HG03025 (cell line): ENCODE measurements around the gene RAB40C.

ENCODE experiments used
- ATAC-seq: cut with Tn5 transposase; IDR thresholded peaks from one replicate; pipeline ENCODE4 v1.9.1; 2021; ENCODE audit warnings: mild to moderate bottlenecking, moderate library complexity; ENCODE audit not compliant: unreplicated experiment, low FRiP score

RAB40C gene

GRCh38 chr16:558298-559020 is 31.4 kb upstream of the RAB40C start:
- no peak for ATAC-seq

- no peak for ATAC-seq
Observed at GRCh38 chr16:559021-559380, 30.9 kb upstream of the RAB40C start.

GRCh38 chr16:559411-560203 is 30.3 kb upstream of the RAB40C start:
- ATAC-seq = no peak

- no peak for ATAC-seq
Observed at GRCh38 chr16:560204-560700, 29.6 kb upstream of the RAB40C start, which contains the start of gene PRR35. Gene PRR35 (plus strand): TSS chr16:560394. CDS start chr16:563295, 2,901 bp downstream.

GRCh38 chr16:560701-561412 is 29.0 kb upstream of the RAB40C start:
- ATAC-seq = no peak

GRCh38 chr16:561413-561794 is 28.5 kb upstream of the RAB40C start:
- ATAC-seq = no peak

- ATAC-seq = no peak
Observed at GRCh38 chr16:561957-562938, 27.6 kb upstream of the RAB40C start.

- no peak for ATAC-seq
Observed at GRCh38 chr16:563072-563644, 26.7 kb upstream of the RAB40C start.

- no peak for ATAC-seq
Observed at GRCh38 chr16:564690-565418, 25.0 kb upstream of the RAB40C start.

- ATAC-seq = no peak
Observed at GRCh38 chr16:565419-566330, 24.2 kb upstream of the RAB40C start.

- ATAC-seq = no peak
Observed at GRCh38 chr16:566475-567372, 23.1 kb upstream of the RAB40C start, which contains the start of gene NHLRC4. Gene NHLRC4 (plus strand): TSS chr16:567005. CDS start chr16:568048, 1,043 bp downstream.

- ATAC-seq = no peak
Observed at GRCh38 chr16:567373-568256, 22.3 kb upstream of the RAB40C start.

GRCh38 chr16:568401-569258 is 21.2 kb upstream of the RAB40C start:
- ATAC-seq = no peak

GRCh38 chr16:569445-570254 is 20.2 kb upstream of the RAB40C start, which contains the start of gene PIGQ:
Gene PIGQ (plus strand): TSS chr16:569968. CDS start chr16:574075, 4,107 bp downstream.
- ATAC-seq = no peak
